Skeletal muscle tissue (tissue), 4 donors: Measurements from ENCODE around the gene TC2N. TPM values are rescaled to one million over a fixed set of nuclear protein-coding genes. Genes with fewer than 3 reads are reported as not detected.
"Not testable (repeated sequence)": the region's sequence is repeated elsewhere in the genome, so short reads cannot be mapped to it uniquely, and the experiment has no call there.

Source experiments
- H3K27ac ChIP-seq: one replicate; pipeline ENCODE4 v1.7.0; 2013; ENCODE audit warnings: mild to moderate bottlenecking, low read depth, low read length, inconsistent platforms
- H3K27me3 ChIP-seq, 3 donors: one replicate each; pipeline ENCODE4 v1.7.0; 2013; ENCODE audit warnings: low read length in 3 of 3; ENCODE audit not compliant: control insufficient read depth in 3 of 3, insufficient read depth in 3 of 3
- H3K36me3 ChIP-seq, 3 donors: one replicate each; pipeline ENCODE4 v1.7.0; 2013; ENCODE audit warnings: low read length in 3 of 3; ENCODE audit not compliant: control insufficient read depth in 3 of 3, insufficient read depth in 3 of 3
- H3K4me1 ChIP-seq, 3 donors: one replicate each; pipeline ENCODE4 v1.7.0; 2013; ENCODE audit warnings: low read length in 3 of 3, mild to moderate bottlenecking in 3 of 3; ENCODE audit not compliant: control insufficient read depth in 3 of 3, insufficient read depth in 3 of 3
- H3K4me3 ChIP-seq, 3 donors: one replicate each; pipeline ENCODE4 v1.7.0; 2013; ENCODE audit warnings: low read length in 3 of 3
- H3K9ac ChIP-seq, 3 donors: one replicate each; pipeline ENCODE4 v1.7.0; 2013; ENCODE audit warnings: low read length in 3 of 3, mild to moderate bottlenecking in 3 of 3, moderate library complexity in 2 of 3, low read depth in 1 of 3
- H3K9me3 ChIP-seq, 3 donors: one replicate each; pipeline ENCODE4 v1.7.0; 2013; ENCODE audit warnings: low read length in 3 of 3; ENCODE audit not compliant: control insufficient read depth in 3 of 3
- total RNA-seq: library from RNA; depleted of rRNA; stranded (reverse); fragments of >200 nt; gene quantifications from one replicate; pipeline ENCODE4 v1.2.3, GENCODE V29; 2014
- donor health status: Osteomylitis.

The TC2N gene
- total RNA-seq, 1 donor from 2014 or later, result 5.7 TPM

GRCh38 chr14:91858536-91859275 lies 8.6 kb downstream of the TC2N start:
- H3K9me3 ChIP-seq, result no peaks in the 10 kb centered on the region
- no peaks in the 10 kb centered on the region for H3K36me3 ChIP-seq
- H3K27me3 ChIP-seq, result peaks cover 0 to 4% (median 2%) of the 10 kb centered on the region in 3 donors
- no peak overlapping the region for H3K27ac ChIP-seq
- H3K4me3 ChIP-seq, result no peak overlapping the region
- H3K4me1 ChIP-seq, result peaks cover 8 to 15% (median 13%) of the 10 kb centered on the region in 3 donors
- H3K9ac ChIP-seq, result no peak overlapping the region

DNA sequence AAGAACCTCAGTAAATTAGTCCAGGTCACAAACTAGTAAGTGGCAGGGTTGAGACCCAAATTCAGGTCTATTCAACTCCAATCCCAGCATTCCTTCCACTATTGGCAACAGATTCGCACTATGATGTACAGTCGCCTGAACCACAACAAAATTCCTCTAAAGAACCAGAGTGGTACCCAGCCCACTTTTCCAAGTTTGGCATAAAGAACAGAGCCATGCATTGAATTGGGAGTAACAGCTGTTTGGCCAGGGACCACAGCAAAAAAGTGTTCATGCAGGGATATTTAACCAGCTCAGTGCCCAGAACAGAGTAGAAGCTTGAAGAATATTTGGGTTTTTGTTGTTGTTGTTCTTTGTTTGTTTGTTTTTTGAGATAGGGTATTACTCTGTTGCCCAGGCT lies 9.7 kb downstream of the TC2N start:
- H3K36me3 ChIP-seq, result no peaks in the 10 kb centered on the region
- H3K27ac ChIP-seq, result no peak overlapping the region
- H3K4me1 ChIP-seq, result peaks cover 8 to 22% (median 13%) of the 10 kb centered on the region in 3 donors
- H3K9me3 ChIP-seq, result no peaks in the 10 kb centered on the region
- H3K9ac ChIP-seq, result no peak overlapping the region
- peaks cover 0 to 4% (median 2%) of the 10 kb centered on the region in 3 donors for H3K27me3 ChIP-seq
- no peak overlapping the region for H3K4me3 ChIP-seq

GRCh38 chr14:91854327-91854934 lies 12.9 kb downstream of the TC2N start:
- Histone ChIP-seq H3K27ac (no peak overlapping the region), H3K4me3 (no peak overlapping the region), H3K4me1 (peaks cover 8 to 22% (median 13%) of the 10 kb centered on the region in 3 donors), H3K27me3 (peaks cover 0 to 4% (median 2%) of the 10 kb centered on the region in 3 donors), H3K9ac (no peak overlapping the region), H3K9me3 (no peaks in the 10 kb centered on the region), H3K36me3 (no peaks in the 10 kb centered on the region)

DNA sequence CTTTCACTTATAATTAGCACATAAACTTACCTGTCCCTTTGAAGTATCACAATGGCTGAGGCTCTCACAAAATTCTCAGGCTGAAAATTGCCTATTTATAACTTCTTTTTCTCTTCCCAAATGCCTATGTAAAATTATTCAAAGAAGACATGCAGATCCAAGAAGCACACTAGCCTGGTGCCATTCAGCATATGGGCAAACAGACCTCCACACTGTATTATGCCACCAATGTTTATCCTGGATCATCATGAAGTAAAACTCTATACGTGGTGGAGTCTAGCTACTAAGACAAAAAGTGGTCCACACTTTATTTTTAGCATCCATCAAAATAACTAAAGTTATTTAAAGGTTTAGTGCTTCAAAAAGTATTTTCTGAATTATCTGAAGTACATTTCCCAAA lies 15.8 kb downstream of the TC2N start:
- Histone ChIP-seq H3K4me1 (peaks cover 6 to 16% (median 9%) of the 10 kb centered on the region in 3 donors), H3K36me3 (no peaks in the 10 kb centered on the region), H3K9me3 (no peaks in the 10 kb centered on the region), H3K27ac (no peak overlapping the region), H3K4me3 (no peak overlapping the region), H3K9ac (no peak overlapping the region), H3K27me3 (no peaks in the 10 kb centered on the region)

DNA sequence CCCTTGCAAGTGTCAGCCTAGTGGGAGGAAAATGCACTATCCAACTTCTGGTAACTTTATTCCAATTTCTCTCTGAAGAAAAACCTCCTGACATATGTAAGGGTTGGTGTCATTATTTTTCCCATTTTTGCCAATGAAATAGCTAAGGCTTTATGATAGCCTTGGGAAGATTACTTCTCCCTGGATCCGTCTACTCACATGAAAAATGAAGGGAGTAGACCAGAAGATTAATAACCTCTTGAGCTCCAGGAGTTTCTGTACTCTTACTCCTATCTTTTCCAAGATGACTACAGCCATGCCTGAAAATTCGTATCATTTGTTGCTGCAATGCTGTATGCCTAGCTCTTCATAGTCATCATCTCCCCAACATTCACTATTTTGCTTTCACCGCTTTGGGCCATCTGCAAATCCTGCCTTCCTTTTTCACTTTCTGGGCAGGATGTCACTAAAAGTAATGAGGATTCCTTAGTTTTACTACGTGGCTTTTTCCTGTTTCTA lies 18.8 kb downstream of the TC2N start:
- H3K27ac ChIP-seq, result no peak overlapping the region

GRCh38 chr14:91847693-91848092 lies 19.6 kb downstream of the TC2N start:
- no peak overlapping the region for H3K9ac ChIP-seq

More for the DNA sequence above, 18.8 kb downstream of the TC2N start:
- no peak overlapping the region for H3K4me3 ChIP-seq
- H3K9me3 ChIP-seq, result no peaks in the 10 kb centered on the region
- H3K9ac ChIP-seq, result no peak overlapping the region
- H3K36me3 ChIP-seq, result no peaks in the 10 kb centered on the region
- no peaks in the 10 kb centered on the region for H3K27me3 ChIP-seq
- H3K4me1 ChIP-seq, result peaks cover 0 to 6% (median 0%) of the 10 kb centered on the region in 3 donors

DNA sequence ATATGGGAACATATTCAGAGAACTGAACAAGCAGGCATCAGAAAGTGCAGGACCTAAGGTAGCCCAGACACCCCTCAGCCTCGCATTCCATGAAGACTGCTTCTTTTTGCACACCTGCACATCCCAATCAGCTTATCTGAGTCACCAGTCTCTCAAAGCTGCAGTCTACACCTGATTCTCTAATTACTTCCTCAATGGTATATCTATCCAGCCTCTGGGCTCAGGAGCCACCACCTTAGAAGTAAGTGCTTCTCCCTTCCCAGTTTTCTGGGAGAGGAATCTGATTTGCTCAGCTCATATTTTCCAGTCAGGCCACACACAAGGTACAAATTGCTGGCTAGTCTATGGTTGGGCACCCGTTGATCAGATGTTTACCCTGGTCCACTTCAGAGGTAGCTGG lies 21.7 kb downstream of the TC2N start:
- Histone ChIP-seq H3K4me3 (no peak overlapping the region), H3K4me1 (no peaks in the 10 kb centered on the region), H3K36me3 (no peaks in the 10 kb centered on the region), H3K9me3 (no peaks in the 10 kb centered on the region), H3K27ac (no peak overlapping the region), H3K27me3 (no peaks in the 10 kb centered on the region), H3K9ac (no peak overlapping the region)

More at GRCh38 chr14:91847693-91848092, 19.6 kb downstream of the TC2N start:
- Histone ChIP-seq H3K4me3 (no peak overlapping the region), H3K36me3 (no peaks in the 10 kb centered on the region), H3K4me1 (no peaks in the 10 kb centered on the region), H3K27me3 (no peaks in the 10 kb centered on the region), H3K27ac (no peak overlapping the region), H3K9me3 (no peaks in the 10 kb centered on the region)

DNA sequence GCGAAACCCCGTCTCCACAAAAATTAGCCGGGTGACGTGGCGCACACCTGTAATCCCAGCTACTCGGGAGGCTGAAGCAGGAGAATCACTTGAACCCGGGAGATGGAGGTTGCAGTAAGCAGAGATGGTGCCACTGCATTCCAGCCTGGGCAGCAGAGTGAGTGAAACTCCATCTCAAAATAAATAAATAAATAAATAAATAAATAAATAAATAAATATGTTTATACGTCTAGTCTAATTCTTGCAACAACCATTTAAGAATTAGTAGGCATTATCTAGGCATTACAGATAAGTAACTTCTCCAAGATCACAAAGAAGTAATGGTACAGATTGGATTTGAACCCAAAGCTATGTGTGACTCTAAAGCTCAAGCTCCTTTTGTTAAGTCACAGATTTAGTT lies 22.3 kb downstream of the TC2N start:
- not testable (repeated sequence) for H3K27ac ChIP-seq, H3K4me1 ChIP-seq, H3K36me3 ChIP-seq, H3K9me3 ChIP-seq, H3K27me3 ChIP-seq, H3K9ac ChIP-seq, H3K4me3 ChIP-seq

GRCh38 chr14:91844029-91844428 lies 23.3 kb downstream of the TC2N start:
- Histone ChIP-seq H3K36me3 (no peaks in the 10 kb centered on the region), H3K9me3 (no peaks in the 10 kb centered on the region), H3K4me1 (no peaks in the 10 kb centered on the region), H3K27me3 (peaks cover 0 to 3% (median 0%) of the 10 kb centered on the region in 3 donors), H3K4me3 (no peak overlapping the region), H3K27ac (no peak overlapping the region), H3K9ac (no peak overlapping the region)

GRCh38 chr14:91843437-91843836 lies 23.9 kb downstream of the TC2N start:
- Histone ChIP-seq H3K9me3 (no peaks in the 10 kb centered on the region), H3K27ac (no peak overlapping the region), H3K4me3 (no peak overlapping the region), H3K27me3 (peaks cover 0 to 3% (median under 1%) of the 10 kb centered on the region in 3 donors), H3K36me3 (no peaks in the 10 kb centered on the region), H3K4me1 (no peaks in the 10 kb centered on the region), H3K9ac (no peak overlapping the region)
